H1 (cell line): ENCODE results near the gene ATXN7L3B. TPM values are rescaled to one million over a fixed set of nuclear protein-coding genes. Genes with fewer than 3 reads are reported as not detected.

Experiments used
- CREB1 ChIP-seq: IDR thresholded peaks from 2 replicates; pipeline ENCODE4 v1.6.1; 2012; ENCODE audit warnings: inconsistent platforms
- EP300 ChIP-seq, 2 experiments: IDR thresholded peaks; 1 replicate in 1 of 2; 2 replicates in 1 of 2; pipeline ENCODE4 v1.6.1; 2011 to 2012; ENCODE audit warnings: low read depth in 2 of 2, low read length in 2 of 2, mild to moderate bottlenecking in 2 of 2, borderline replicate concordance in 1 of 2, inconsistent platforms in 1 of 2, moderate library complexity in 1 of 2
- HDAC2 ChIP-seq, 2 experiments: fragments of 300-600 bp in 1 of 2; sonication (generic) in 1 of 2; IDR thresholded peaks; 2 replicates each; pipeline ENCODE4 v1.6.1; 2011 to 2012; ENCODE audit warnings: low read depth in 2 of 2, low read length in 2 of 2, mild to moderate bottlenecking in 2 of 2, moderate library complexity in 2 of 2, borderline replicate concordance in 1 of 2, inconsistent platforms in 1 of 2
- KDM5A ChIP-seq: fragments of 200-600 bp; IDR thresholded peaks from 2 replicates; pipeline ENCODE4 v1.7.1; 2012; ENCODE audit warnings: mild to moderate bottlenecking, low read length, inconsistent platforms, mixed read lengths
- PHF8 ChIP-seq: fragments of 200-600 bp; sonication (generic); conservative IDR thresholded peaks from 2 replicates; pipeline ENCODE4 v1.7.1; 2012; ENCODE audit warnings: low read depth, mild to moderate bottlenecking, inconsistent platforms, low read length, moderate library complexity
- POLR2A ChIP-seq, 2 experiments: IDR thresholded peaks; 1 replicate in 1 of 2; 2 replicates in 1 of 2; pipeline ENCODE4 v1.6.1; 2011; ENCODE audit warnings: low read depth in 2 of 2, low read length in 2 of 2, mild to moderate bottlenecking in 2 of 2; ENCODE audit errors: control extremely low read depth in 1 of 2
- SP2 ChIP-seq: IDR thresholded peaks from 2 replicates; pipeline ENCODE4 v1.6.1; 2012; ENCODE audit warnings: mild to moderate bottlenecking, low read length, inconsistent platforms
- TAF1 ChIP-seq: IDR thresholded peaks from 2 replicates; pipeline ENCODE4 v1.6.1; 2011; ENCODE audit warnings: mild to moderate bottlenecking, low read depth, low read length
- TAF7 ChIP-seq: optimal IDR thresholded peaks from 2 replicates; pipeline ENCODE3; 2011; ENCODE audit warnings: low read depth, mild to moderate bottlenecking, inconsistent platforms, low read length, moderate library complexity, borderline replicate concordance
- polyA plus RNA-seq, 7 experiments: library from polyadenylated mRNA; depleted of rRNA in 3 of 7; stranded (reverse) in 5 of 7; unstranded in 2 of 7; fragments of >200 nt in 5 of 7; fragments of 200-250 nt in 2 of 7; gene quantifications; 1 replicate in 5 of 7; 2 replicates in 1 of 7; 4 replicates in 1 of 7; pipeline versions ENCODE4 v1.2.1 to v1.2.3, GENCODE V29; 2011 to 2013; ENCODE audit warnings: missing spikeins in 2 of 7, mixed read lengths in 2 of 7
- total RNA-seq: library from RNA; stranded (reverse); fragmentation: NEBNext Ultra II Directional; extraction: Animal tissue kit (Norgen Biotek cat#: 25700); gene quantifications from 2 replicates; pipeline ENCODE4 v1.2.1, GENCODE V29; 2021
- TF ChIP-seq, protein P1 (sequence below): fragments of 300-600 bp; sonication (generic); IDR thresholded peaks from 2 replicates; pipeline ENCODE4 v1.7.1; 2012; ENCODE audit warnings: low read length, moderate library complexity, mild to moderate bottlenecking, inconsistent platforms; ENCODE audit not compliant: insufficient replicate concordance
- TF ChIP-seq, protein P2 (sequence below): IDR thresholded peaks from 2 replicates; pipeline ENCODE4 v1.6.1; 2012; ENCODE audit warnings: inconsistent platforms

Gene ATXN7L3B
- total and polyA plus RNA-seq, 2 of the 8 experiments (the other 6 are each of a cell fraction or from before 2014, with no cell fraction given) = 23.7 to 39.9 TPM

DNA sequence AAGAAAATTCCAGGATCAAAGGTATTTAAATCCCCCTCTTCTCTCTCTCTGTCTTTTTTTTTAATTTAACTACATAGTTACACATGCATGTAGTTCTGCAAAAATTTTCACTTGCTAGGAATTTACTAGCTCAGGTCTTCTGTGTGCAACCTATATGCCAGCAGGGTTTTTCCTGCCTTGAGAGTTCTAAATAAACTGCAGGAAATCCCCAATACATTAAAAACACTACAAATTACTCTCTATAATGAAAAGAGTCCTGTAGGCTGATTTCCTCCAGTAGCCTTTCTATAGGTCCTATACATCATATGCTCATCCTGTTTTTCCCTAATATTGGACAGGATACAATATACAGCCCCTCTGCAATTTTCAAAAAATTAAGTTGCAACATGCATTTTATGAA is 27.7 kb upstream of the ATXN7L3B start (continued):
- TF ChIP-seq, protein P1, sequence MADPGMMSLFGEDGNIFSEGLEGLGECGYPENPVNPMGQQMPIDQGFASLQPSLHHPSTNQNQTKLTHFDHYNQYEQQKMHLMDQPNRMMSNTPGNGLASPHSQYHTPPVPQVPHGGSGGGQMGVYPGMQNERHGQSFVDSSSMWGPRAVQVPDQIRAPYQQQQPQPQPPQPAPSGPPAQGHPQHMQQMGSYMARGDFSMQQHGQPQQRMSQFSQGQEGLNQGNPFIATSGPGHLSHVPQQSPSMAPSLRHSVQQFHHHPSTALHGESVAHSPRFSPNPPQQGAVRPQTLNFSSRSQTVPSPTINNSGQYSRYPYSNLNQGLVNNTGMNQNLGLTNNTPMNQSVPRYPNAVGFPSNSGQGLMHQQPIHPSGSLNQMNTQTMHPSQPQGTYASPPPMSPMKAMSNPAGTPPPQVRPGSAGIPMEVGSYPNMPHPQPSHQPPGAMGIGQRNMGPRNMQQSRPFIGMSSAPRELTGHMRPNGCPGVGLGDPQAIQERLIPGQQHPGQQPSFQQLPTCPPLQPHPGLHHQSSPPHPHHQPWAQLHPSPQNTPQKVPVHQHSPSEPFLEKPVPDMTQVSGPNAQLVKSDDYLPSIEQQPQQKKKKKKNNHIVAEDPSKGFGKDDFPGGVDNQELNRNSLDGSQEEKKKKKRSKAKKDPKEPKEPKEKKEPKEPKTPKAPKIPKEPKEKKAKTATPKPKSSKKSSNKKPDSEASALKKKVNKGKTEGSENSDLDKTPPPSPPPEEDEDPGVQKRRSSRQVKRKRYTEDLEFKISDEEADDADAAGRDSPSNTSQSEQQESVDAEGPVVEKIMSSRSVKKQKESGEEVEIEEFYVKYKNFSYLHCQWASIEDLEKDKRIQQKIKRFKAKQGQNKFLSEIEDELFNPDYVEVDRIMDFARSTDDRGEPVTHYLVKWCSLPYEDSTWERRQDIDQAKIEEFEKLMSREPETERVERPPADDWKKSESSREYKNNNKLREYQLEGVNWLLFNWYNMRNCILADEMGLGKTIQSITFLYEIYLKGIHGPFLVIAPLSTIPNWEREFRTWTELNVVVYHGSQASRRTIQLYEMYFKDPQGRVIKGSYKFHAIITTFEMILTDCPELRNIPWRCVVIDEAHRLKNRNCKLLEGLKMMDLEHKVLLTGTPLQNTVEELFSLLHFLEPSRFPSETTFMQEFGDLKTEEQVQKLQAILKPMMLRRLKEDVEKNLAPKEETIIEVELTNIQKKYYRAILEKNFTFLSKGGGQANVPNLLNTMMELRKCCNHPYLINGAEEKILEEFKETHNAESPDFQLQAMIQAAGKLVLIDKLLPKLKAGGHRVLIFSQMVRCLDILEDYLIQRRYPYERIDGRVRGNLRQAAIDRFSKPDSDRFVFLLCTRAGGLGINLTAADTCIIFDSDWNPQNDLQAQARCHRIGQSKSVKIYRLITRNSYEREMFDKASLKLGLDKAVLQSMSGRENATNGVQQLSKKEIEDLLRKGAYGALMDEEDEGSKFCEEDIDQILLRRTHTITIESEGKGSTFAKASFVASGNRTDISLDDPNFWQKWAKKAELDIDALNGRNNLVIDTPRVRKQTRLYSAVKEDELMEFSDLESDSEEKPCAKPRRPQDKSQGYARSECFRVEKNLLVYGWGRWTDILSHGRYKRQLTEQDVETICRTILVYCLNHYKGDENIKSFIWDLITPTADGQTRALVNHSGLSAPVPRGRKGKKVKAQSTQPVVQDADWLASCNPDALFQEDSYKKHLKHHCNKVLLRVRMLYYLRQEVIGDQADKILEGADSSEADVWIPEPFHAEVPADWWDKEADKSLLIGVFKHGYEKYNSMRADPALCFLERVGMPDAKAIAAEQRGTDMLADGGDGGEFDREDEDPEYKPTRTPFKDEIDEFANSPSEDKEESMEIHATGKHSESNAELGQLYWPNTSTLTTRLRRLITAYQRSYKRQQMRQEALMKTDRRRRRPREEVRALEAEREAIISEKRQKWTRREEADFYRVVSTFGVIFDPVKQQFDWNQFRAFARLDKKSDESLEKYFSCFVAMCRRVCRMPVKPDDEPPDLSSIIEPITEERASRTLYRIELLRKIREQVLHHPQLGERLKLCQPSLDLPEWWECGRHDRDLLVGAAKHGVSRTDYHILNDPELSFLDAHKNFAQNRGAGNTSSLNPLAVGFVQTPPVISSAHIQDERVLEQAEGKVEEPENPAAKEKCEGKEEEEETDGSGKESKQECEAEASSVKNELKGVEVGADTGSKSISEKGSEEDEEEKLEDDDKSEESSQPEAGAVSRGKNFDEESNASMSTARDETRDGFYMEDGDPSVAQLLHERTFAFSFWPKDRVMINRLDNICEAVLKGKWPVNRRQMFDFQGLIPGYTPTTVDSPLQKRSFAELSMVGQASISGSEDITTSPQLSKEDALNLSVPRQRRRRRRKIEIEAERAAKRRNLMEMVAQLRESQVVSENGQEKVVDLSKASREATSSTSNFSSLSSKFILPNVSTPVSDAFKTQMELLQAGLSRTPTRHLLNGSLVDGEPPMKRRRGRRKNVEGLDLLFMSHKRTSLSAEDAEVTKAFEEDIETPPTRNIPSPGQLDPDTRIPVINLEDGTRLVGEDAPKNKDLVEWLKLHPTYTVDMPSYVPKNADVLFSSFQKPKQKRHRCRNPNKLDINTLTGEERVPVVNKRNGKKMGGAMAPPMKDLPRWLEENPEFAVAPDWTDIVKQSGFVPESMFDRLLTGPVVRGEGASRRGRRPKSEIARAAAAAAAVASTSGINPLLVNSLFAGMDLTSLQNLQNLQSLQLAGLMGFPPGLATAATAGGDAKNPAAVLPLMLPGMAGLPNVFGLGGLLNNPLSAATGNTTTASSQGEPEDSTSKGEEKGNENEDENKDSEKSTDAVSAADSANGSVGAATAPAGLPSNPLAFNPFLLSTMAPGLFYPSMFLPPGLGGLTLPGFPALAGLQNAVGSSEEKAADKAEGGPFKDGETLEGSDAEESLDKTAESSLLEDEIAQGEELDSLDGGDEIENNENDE = no peak
- TF ChIP-seq TAF1 (no peak), CREB1 (no peak), KDM5A (no peak), POLR2A (IDR thresholded peaks at IDR 0.05; ENCODE audit: control extremely low read depth in 1 of 2, low read depth in 2 of 2, low read length in 2 of 2) (no peak), PHF8 (no peak), SP2 (no peak), TAF7 (no peak), HDAC2 (IDR thresholded peaks at IDR 0.05; ENCODE audit: borderline replicate concordance in 1 of 2, low read depth in 2 of 2, low read length in 2 of 2) (no peak), EP300 (IDR thresholded peaks at IDR 0.05; ENCODE audit: borderline replicate concordance in 1 of 2, low read depth in 2 of 2, low read length in 2 of 2) (no peak)
- TF ChIP-seq, protein P2, sequence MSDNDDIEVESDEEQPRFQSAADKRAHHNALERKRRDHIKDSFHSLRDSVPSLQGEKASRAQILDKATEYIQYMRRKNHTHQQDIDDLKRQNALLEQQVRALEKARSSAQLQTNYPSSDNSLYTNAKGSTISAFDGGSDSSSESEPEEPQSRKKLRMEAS = no peak
